ENCODE results near the gene NDUFB2. TPM values are rescaled to one million over a fixed set of nuclear protein-coding genes. Genes with fewer than 3 reads are reported as not detected.
"Not testable (repeated sequence)": the region's sequence is repeated elsewhere in the genome, so short reads cannot be mapped to it uniquely, and the experiment has no call there.

NDUFB2 gene
- total and polyA plus RNA-seq, 2 donors (not counting 3 experiments of a cell fraction or from before 2014, with no cell fraction given): 197 to 1,075 TPM

GRCh38 chr7:140738280-140738679, 41.8 kb downstream of the NDUFB2 start:
- no peak for TF ChIP-seq MYC (IDR thresholded peaks at IDR 0.05; ENCODE audit: low read depth, low read length)
- no peak for TF ChIP-seq JUN (IDR thresholded peaks at IDR 0.05; ENCODE audit: borderline replicate concordance, insufficient read depth, insufficient read length, low read depth)
- TF ChIP-seq GATA2 (IDR thresholded peaks at IDR 0.05; ENCODE audit: insufficient read depth, insufficient read length, low read depth, low read length): no peak
- TF ChIP-seq POLR2AphosphoS5 (IDR thresholded peaks at IDR 0.05; ENCODE audit: insufficient read depth, low read depth, low read length): no peak
- no peak for TF ChIP-seq CTCF (IDR thresholded peaks at IDR 0.05; ENCODE audit: extremely low read depth in 1 of 2, insufficient read depth in 1 of 2, low read depth in 1 of 2, low read length in 2 of 2)
- TF ChIP-seq EZH2 (IDR thresholded peaks at IDR 0.05; ENCODE audit: borderline replicate concordance, low read depth, low read length, severe bottlenecking): no peak
- no peak for TF ChIP-seq POLR2A (IDR thresholded peaks at IDR 0.05; ENCODE audit: low read depth, low read length)
- no peak for TF ChIP-seq FOS (IDR thresholded peaks at IDR 0.05; ENCODE audit: borderline replicate concordance, insufficient read depth, low read length)
- no peak for TF ChIP-seq MAX (IDR thresholded peaks at IDR 0.05; ENCODE audit: insufficient read depth, insufficient read length)
- BruUV-seq (replicated peaks): no TSS peak
- FAIRE-seq: no peak
- Histone ChIP-seq H2AFZ (ENCODE audit: low read depth, low read length) (no peak overlapping the region), H3K9ac (replicated peaks; ENCODE audit: extremely low read depth, insufficient read depth, low read length) (no peak overlapping the region), H3K79me2 (ENCODE audit: control insufficient read depth, insufficient read depth, low read length) (no peaks in the 10 kb centered on the region), H3K36me3 (ENCODE audit: control insufficient read depth in 2 of 2, extremely low read depth in 1 of 2, insufficient read depth in 2 of 2, low read length in 2 of 2) (peaks cover 0 to 2% of the 10 kb centered on the region in 2 experiments), H3K4me3 (replicated peaks in 1 of 3; ENCODE audit: insufficient read depth in 1 of 3, low read depth in 1 of 3, low read length in 3 of 3) (no peak overlapping the region), H3K9me3 (replicated peaks; ENCODE audit: control insufficient read depth, insufficient read depth, low read length) (no peaks in the 10 kb centered on the region), H4K20me1 (replicated peaks; ENCODE audit: control insufficient read depth, extremely low read depth, insufficient read depth, low read length) (no peaks in the 10 kb centered on the region), H3K9me1 (replicated peaks; ENCODE audit: control insufficient read depth, extremely low read depth, insufficient read depth, low read length) (no peaks in the 10 kb centered on the region), H3K27ac (ENCODE audit: insufficient read depth, low read depth, low read length) (no peak overlapping the region), H3K27me3 (ENCODE audit: control insufficient read depth in 2 of 2, insufficient read depth in 2 of 2, low read length in 2 of 2) (no peaks in the 10 kb centered on the region), H3K4me2 (ENCODE audit: insufficient read depth, low read length) (no peak overlapping the region), H3K4me1 (ENCODE audit: control insufficient read depth, extremely low read depth, insufficient read depth, low read length) (no peaks in the 10 kb centered on the region)
- dilution Hi-C loops (cut with MboI; ENCODE audit: extremely low pct_ligation_motif_present, low sequenced_read_pairs) (no loop called here), intact Hi-C loops (cut with micrococcal nuclease) (no loop called here)
- ChIA-PET POLR2A (interaction anchor here (0.6 to 0.7 kb wide), 2 partner anchors 9 to 35 kb away, joined by 3 read pairs; no protein-coding TSS in a partner anchor), CTCF (interaction anchor here (1.1 kb wide), 1 partner anchor 12 kb away, joined by 5 read pairs; no protein-coding TSS in a partner anchor)
- DNase-seq (ENCODE audit: low read depth, low spot score): no peak

GRCh38 chr7:140743255-140743654, 46.7 kb downstream of the NDUFB2 start:
- H3K36me3 ChIP-seq (ENCODE audit: control insufficient read depth in 2 of 2, extremely low read depth in 1 of 2, insufficient read depth in 2 of 2, low read length in 2 of 2); dilution Hi-C loops (cut with MboI; ENCODE audit: extremely low pct_ligation_motif_present, low sequenced_read_pairs); POLR2A ChIA-PET; H3K4me3 ChIP-seq (replicated peaks in 1 of 3; ENCODE audit: insufficient read depth in 1 of 3, low read depth in 1 of 3, low read length in 3 of 3); H3K4me1 ChIP-seq (ENCODE audit: control insufficient read depth, extremely low read depth, insufficient read depth, low read length); H4K20me1 ChIP-seq (replicated peaks; ENCODE audit: control insufficient read depth, extremely low read depth, insufficient read depth, low read length); CTCF ChIA-PET; DNase-seq (ENCODE audit: low read depth, low spot score); H3K9me3 ChIP-seq (replicated peaks; ENCODE audit: control insufficient read depth, insufficient read depth, low read length); FAIRE-seq; intact Hi-C loops (cut with micrococcal nuclease); H3K27ac ChIP-seq (ENCODE audit: insufficient read depth, low read depth, low read length); BruUV-seq (replicated peaks); H3K9ac ChIP-seq (replicated peaks; ENCODE audit: extremely low read depth, insufficient read depth, low read length); H3K9me1 ChIP-seq (replicated peaks; ENCODE audit: control insufficient read depth, extremely low read depth, insufficient read depth, low read length); H3K27me3 ChIP-seq (ENCODE audit: control insufficient read depth in 2 of 2, insufficient read depth in 2 of 2, low read length in 2 of 2); H3K4me2 ChIP-seq (ENCODE audit: insufficient read depth, low read length); H2AFZ ChIP-seq (ENCODE audit: low read depth, low read length); H3K79me2 ChIP-seq (ENCODE audit: control insufficient read depth, insufficient read depth, low read length): not testable (repeated sequence)
